Measurements from ENCODE around the gene BTBD19.
"Not testable (repeated sequence)": the region's sequence is repeated elsewhere in the genome, so short reads cannot be mapped to it uniquely, and the experiment has no call there.

BTBD19 gene

DNA sequence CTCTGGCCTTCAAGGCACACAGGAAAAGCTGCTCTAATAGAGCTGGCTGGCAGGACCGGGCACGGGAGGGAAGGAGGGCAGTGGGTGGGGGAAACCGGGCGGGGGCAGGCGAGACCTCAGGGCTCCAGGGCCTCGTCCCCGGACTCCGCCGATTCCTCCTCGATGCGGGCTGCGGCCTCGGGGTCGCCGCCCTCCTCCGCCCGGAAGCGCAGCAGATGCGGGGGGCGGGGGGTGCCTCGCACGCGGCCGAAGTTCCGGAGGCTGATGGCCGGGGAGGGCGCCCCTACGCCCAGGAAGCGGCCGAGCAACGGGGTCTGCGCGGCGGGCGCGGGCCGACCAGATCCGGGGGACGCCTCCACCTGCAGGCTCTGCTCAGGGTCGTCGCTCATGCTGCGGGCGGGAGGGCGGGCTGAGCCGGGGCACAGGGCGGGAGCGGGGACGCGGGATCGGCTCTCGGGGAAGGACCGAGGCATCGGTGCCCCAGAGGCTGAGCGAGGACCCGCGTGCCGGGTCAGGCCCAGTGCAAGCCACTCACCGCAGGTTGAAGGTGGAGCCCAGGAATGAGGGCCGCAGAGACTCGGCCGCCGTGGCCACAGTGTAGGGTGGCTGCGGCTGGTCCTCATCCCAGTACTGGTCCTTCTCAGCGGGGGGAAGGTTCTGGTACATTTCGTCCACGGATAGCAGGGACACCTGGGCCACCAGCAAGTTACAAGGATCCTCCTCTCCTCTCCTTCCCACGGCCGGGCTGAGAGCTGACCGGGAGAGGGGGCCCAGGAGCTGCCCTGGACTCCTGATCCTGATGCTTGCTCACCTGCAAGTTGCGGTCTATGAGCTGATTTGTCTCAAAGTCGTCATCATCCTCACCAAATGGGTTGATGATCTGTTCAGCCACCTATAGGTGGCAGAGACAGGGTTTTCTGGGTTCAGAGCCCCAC is 24.0 kb upstream of the BTBD19 start:
- Mint-ChIP-seq H3K4me3 (peak overlapping the region; percentile 83), H3K36me3 (peaks cover 13% of the 10 kb centered on the region), H3K4me1 (peaks cover 23% of the 10 kb centered on the region), H3K27ac (peak overlapping the region; percentile 58), H3K9me3 (no peaks in the 10 kb centered on the region), H3K27me3 (no peaks in the 10 kb centered on the region)
- ATAC-seq (ENCODE audit: low read depth) (peak; percentile 50), DNase-seq (ENCODE audit: low spot score in 2 of 2) (no peak)

GRCh38 chr1:44785029-44785380 is 23.3 kb upstream of the BTBD19 start:
- Mint-ChIP-seq H3K27ac (peak overlapping the region; percentile 58), H3K9me3 (no peaks in the 10 kb centered on the region), H3K36me3 (peaks cover 12% of the 10 kb centered on the region), H3K27me3 (no peaks in the 10 kb centered on the region), H3K4me3 (peak overlapping the region; percentile 83), H3K4me1 (peaks cover 23% of the 10 kb centered on the region)
- no peak for ATAC-seq (ENCODE audit: low read depth)
- no peak for DNase-seq (ENCODE audit: low spot score in 2 of 2)

GRCh38 chr1:44785501-44786137 is 22.7 kb upstream of the BTBD19 start:
- no peaks in the 10 kb centered on the region for H3K9me3 Mint-ChIP-seq
- DNase-seq (ENCODE audit: low spot score in 2 of 2) (no peak), ATAC-seq (ENCODE audit: low read depth) (no peak)
- peaks cover 23% of the 10 kb centered on the region for H3K4me1 Mint-ChIP-seq
- H3K27me3 Mint-ChIP-seq, result no peaks in the 10 kb centered on the region
- peaks cover 5% of the 10 kb centered on the region for H3K36me3 Mint-ChIP-seq
- H3K27ac Mint-ChIP-seq, result peak overlapping the region; percentile 92
- peak overlapping the region; percentile 83 for H3K4me3 Mint-ChIP-seq

- Mint-ChIP-seq H3K4me1 (peaks cover 23% of the 10 kb centered on the region), H3K36me3 (peaks cover 2% of the 10 kb centered on the region), H3K27me3 (no peaks in the 10 kb centered on the region), H3K9me3 (no peaks in the 10 kb centered on the region), H3K4me3 (peak overlapping the region; percentile 83), H3K27ac (peak overlapping the region; percentile 92)
- ATAC-seq (ENCODE audit: low read depth) (peak; percentile 71), DNase-seq (ENCODE audit: low spot score in 2 of 2) (peak; percentile 79 to 91)
Measured at GRCh38 chr1:44786138-44786840, 22.0 kb upstream of the BTBD19 start.

DNA sequence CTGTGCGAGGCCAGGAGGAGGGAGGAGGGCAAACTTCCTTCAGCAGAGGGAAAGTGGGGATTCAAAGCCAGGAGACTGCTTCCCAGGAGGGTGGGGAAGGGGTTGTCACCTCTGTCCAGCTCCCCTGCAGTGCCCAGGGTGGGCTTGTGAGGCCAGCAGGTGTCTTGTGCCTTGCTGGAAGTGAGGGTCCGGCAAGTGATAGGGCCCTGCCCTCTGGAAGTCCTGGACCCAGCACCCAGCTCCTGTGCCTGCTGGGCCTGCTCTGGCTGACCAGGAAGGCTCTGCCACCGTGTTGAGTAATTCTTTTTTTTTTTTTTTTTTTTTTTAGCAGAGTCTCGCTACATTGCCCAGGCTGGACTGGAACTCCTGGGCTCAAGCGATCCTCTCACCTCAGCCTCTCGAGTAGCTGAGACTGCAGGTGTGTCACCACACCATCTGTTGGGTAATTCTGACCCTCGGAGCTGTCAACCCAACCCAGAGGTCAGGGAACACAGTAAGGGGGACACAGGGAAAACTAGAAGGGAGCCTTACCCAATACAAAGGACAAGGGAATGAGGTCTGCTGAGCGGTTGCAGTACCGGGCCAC is 21.4 kb upstream of the BTBD19 start:
- peak overlapping the region; percentile 83 for H3K4me3 Mint-ChIP-seq
- H3K27ac Mint-ChIP-seq, result peak overlapping the region; percentile 92

DNA sequence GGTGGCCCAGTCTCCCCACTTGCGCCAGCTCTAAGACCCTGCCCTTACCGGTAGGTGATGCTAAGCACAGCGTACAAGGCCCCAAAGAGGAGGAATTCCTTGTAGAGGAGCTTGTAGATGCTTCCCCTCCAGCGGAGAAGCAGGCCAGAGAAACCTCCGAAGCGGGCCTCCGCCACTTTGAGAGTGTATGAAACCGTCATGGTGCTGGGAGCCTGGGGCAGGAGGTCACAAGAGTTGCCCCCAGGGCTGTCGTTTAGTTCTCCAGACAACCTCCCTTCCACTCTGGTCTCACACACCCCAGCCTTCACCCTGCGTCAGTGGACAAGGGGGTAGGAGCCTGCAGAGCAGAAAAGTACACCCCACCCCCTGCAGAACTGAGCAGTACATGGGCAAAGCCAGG is 20.8 kb upstream of the BTBD19 start:
- no peaks in the 10 kb centered on the region for H3K36me3 Mint-ChIP-seq
- H3K9me3 Mint-ChIP-seq, result no peaks in the 10 kb centered on the region

More for the DNA sequence above, 21.4 kb upstream of the BTBD19 start:
- H3K4me1 Mint-ChIP-seq, result peaks cover 23% of the 10 kb centered on the region
- H3K36me3 Mint-ChIP-seq, result no peaks in the 10 kb centered on the region
- no peak for ATAC-seq (ENCODE audit: low read depth)
- no peaks in the 10 kb centered on the region for H3K27me3 Mint-ChIP-seq
- H3K9me3 Mint-ChIP-seq, result no peaks in the 10 kb centered on the region
- DNase-seq (ENCODE audit: low spot score in 2 of 2), result peak in 1 of 2 donors; percentile 13

GRCh38 chr1:44788120-44788860 is 20.0 kb upstream of the BTBD19 start, which contains the start of gene BEST4:
BEST4 (minus strand) TSS chr1:44788170; CDS start chr1:44787705, 465 bp downstream.
- Mint-ChIP-seq H3K27ac (no peak within 1 kb of the TSS), H3K9me3 (no peaks in the 10 kb centered on the region), H3K36me3 (no peaks in the 10 kb centered on the region), H3K27me3 (no peaks in the 10 kb centered on the region), H3K4me1 (peaks cover 21% of the 10 kb centered on the region), H3K4me3 (no peak within 1 kb of the TSS)
- DNase-seq (ENCODE audit: low spot score in 2 of 2), result no peak
- ATAC-seq (ENCODE audit: low read depth), result no peak

More for the DNA sequence above, 20.8 kb upstream of the BTBD19 start:
- H3K27me3 Mint-ChIP-seq, result no peaks in the 10 kb centered on the region
- no peak overlapping the region for H3K27ac Mint-ChIP-seq
- no peak for DNase-seq (ENCODE audit: low spot score in 2 of 2)
- no peak for ATAC-seq (ENCODE audit: low read depth)
- H3K4me3 Mint-ChIP-seq, result no peak overlapping the region
- H3K4me1 Mint-ChIP-seq, result peaks cover 23% of the 10 kb centered on the region

- DNase-seq (ENCODE audit: low spot score in 2 of 2) (no peak), ATAC-seq (ENCODE audit: low read depth) (no peak)
- no peaks in the 10 kb centered on the region for H3K27me3 Mint-ChIP-seq
- peak overlapping the region; percentile 41 for H3K27ac Mint-ChIP-seq
- peaks cover 6% of the 10 kb centered on the region for H3K4me1 Mint-ChIP-seq
- H3K9me3 Mint-ChIP-seq, result no peaks in the 10 kb centered on the region
- H3K36me3 Mint-ChIP-seq, result no peaks in the 10 kb centered on the region
- H3K4me3 Mint-ChIP-seq, result no peak overlapping the region
Measured at GRCh38 chr1:44790968-44791801, 17.1 kb upstream of the BTBD19 start.

DNA sequence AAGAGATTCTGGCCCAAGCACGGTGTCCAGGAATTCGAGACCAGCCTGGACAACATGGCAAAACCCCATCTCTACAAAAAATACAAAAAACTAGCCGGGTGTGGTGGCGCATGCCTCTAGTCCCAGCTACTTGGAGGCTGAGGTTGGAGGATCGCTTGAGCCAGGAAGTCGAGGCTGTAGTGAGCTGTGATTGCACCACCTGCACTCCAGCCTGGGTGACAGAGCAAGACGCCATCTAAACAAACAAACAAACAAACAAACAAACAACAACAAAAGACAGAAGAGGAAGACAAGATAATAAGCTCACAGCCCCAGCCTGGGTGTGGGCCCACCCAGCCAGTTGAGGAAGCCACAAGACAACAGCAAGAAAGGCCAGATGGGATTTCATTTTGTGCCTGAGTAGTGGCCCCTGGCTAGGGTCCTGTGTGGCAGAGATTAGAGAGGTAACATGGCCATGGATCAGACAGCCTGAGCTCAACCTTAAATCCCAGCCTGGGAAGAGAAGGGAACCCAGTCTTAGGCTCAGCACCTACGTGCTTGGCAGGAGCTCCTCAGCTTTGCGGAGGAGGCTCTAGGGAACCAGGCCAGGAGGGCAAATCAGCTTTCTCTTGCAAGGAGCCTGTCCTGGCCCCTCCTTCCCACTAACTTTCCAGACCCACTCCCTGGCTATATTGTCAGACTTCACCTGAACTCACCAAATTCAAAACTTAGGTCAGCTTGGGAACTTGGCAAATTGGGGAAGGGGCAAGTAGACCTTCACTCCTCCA is 15.4 kb upstream of the BTBD19 start:
- H3K36me3 Mint-ChIP-seq, result no peaks in the 10 kb centered on the region
- DNase-seq (ENCODE audit: low spot score in 2 of 2), result no peak
- no peak for ATAC-seq (ENCODE audit: low read depth)
- no peaks in the 10 kb centered on the region for H3K27me3 Mint-ChIP-seq
- H3K27ac Mint-ChIP-seq, result peak overlapping the region; percentile 16
- no peaks in the 10 kb centered on the region for H3K9me3 Mint-ChIP-seq
- peaks cover 2% of the 10 kb centered on the region for H3K4me1 Mint-ChIP-seq
- H3K4me3 Mint-ChIP-seq, result no peak overlapping the region

- H3K9me3 Mint-ChIP-seq; DNase-seq (ENCODE audit: low spot score in 2 of 2); ATAC-seq (ENCODE audit: low read depth): not testable (repeated sequence)
Measured at GRCh38 chr1:44797886-44798285, 10.4 kb upstream of the BTBD19 start.

DNA sequence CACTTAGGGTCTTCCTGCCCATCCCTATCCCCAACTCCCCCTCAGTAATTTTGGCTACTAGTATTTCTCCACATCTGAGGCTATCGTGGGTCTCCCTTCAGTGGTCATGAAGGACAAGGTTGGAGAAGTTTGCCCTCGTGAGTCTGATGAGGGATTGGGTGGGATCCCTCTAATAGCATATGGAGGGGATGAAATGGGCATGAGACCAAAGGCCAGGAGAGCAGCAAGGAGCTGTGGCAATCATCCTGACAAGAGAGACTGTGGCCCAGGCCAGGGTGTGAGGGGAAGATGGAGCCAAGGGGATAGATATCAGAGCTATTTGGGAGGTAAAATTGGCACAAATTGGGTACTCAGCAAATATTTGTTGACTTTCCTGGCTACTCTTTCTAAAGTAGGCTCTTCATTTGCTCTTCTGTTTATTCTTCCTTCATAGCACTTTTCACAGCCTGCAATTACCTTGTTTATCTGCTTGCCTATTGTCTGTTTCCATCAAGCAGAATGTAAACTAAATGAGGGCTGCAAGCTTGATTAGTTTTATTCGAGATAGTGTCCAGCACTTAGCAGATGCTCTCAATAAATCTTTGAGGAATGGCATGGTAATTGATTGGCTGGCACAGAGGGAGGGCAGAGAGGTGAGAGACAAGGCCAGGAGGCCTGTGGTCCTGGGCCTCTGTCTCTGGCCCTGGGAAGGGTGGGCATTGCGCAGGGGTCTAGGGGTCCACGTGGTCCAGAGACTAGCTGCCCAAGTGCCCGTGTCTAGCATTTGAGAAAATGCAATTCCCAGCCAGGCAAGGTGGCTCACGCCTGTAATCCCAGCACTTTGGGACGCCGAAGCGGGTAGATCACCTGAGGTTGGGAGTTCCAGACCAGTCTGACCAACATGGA is 9.6 kb upstream of the BTBD19 start:
- Mint-ChIP-seq H3K36me3 (peaks cover 6% of the 10 kb centered on the region), H3K9me3 (no peaks in the 10 kb centered on the region), H3K4me1 (peaks cover 17% of the 10 kb centered on the region), H3K4me3 (peak overlapping the region; percentile 32), H3K27ac (peak overlapping the region; percentile 89), H3K27me3 (no peaks in the 10 kb centered on the region)
- no peak for DNase-seq (ENCODE audit: low spot score in 2 of 2)
- ATAC-seq (ENCODE audit: low read depth), result no peak

More at GRCh38 chr1:44797886-44798285, 10.4 kb upstream of the BTBD19 start:
- H3K27me3 Mint-ChIP-seq, H3K27ac Mint-ChIP-seq, H3K36me3 Mint-ChIP-seq, H3K4me3 Mint-ChIP-seq: not testable (repeated sequence)
- peaks cover 14% of the 10 kb centered on the region for H3K4me1 Mint-ChIP-seq
